GM21390 (cell line): Measurements from ENCODE around the gene NUCB1.

Source experiments
- ATAC-seq: cut with Tn5 transposase; IDR thresholded peaks from one replicate; pipeline ENCODE4 v1.9.1; 2021; ENCODE audit not compliant: unreplicated experiment

The NUCB1 gene

DNA sequence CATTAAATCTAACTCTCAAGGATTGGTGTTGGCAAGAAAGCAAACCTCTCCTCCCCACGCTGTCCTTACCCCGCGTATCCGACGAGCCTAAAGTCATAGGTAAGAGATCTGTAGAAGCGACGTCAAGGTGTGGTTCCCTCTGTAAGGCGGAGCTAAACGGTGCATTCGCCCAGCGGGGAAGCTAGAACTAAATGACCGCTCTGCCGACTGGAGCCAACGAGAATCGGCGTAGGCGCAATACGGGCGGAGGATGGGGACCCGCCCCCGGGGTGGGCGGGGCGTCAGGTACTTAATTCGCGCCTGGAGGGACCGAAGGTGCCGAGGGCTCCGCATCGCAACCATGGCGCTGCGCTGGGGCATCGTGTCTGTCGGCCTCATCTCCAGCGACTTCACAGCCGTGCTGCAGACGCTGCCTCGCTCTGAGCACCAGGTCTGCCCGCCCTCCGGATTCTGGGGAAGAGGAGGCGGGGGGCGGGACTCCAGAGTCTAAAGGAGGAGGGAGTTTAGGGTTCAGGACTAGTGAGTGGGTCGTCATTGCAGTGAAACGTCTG, 33.3 kb downstream of the NUCB1 start, which contains the start of gene DHDH:
Gene DHDH, plus strand, starts transcription at position 318 of the 551 bp plus-strand sequence. Its CDS starts 23 bp downstream, at position 341.
- peak; percentile 46 for ATAC-seq

DNA sequence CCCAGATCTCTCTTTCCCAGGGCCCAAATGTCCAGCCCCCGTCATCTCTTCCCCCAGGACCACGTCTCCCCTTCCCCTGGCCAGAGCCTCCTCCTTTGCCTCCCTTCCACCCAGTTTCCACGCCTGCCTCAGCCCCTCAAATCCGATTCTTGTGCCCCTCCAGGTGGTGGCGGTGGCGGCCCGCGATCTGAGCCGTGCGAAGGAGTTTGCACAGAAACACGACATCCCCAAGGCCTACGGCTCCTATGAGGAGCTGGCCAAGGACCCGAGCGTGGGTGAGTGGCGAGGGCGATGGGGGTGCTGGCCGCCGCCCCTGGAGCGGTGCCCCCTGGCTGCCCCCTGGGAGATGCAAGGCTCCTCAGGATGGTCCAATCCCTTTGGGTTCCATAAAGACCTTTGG, 34.7 kb downstream of the NUCB1 start:
- no peak for ATAC-seq

DNA sequence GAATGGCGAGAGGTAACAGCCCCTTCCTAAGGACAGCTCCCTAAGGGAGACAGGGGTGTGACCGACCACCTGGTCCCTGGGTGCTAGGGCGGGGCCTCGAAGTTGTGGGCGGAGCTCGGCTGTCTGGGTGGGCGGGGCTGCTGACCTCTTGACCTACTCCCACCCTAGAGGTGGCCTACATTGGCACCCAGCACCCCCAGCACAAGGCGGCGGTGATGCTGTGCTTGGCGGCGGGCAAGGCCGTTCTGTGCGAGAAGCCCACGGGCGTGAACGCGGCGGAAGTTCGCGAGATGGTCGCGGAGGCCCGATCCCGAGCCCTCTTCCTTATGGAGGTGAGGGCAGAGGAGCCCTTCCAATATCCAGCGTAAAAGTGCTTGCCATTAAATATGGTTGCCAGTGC, 35.8 kb downstream of the NUCB1 start:
- ATAC-seq = no peak

DNA sequence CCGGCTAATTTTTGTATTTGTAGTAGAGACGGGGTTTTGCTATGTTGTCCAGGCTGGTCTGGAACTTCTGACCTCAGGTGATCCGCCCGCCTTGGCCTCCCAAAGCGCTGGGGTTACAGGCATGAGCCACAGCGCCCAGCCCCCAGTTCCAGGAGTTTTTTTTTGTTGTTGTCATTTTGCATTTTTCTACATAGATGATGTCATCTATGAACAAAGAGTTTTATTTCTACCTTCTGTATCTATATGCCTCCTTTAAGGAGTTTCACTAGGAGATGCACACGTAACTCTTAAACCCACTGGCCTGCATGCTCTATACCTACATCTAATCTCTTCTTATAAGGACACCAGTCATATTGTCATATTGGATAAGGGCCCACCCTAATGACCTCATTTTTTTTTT, 38.1 kb downstream of the NUCB1 start:
- no peak for ATAC-seq

DNA sequence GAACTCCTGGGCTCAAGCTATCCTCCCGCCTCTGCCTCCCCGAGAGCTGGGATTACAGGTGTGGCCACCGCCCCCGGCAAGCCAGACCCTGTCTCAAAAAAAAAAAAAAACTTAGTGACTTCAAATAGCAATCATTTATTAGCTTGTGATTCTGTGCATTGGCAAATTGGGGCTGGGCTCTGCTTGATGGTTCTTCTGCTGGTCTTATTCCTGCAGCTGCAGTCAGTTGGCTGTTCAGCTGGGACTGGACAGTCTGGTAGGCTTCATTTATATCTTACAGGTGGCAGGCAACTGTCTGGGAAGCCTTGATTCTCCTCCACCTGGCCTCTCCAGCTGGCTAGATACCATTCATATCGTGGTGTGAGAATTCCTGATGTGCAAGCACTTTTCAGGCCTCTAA, 40.8 kb downstream of the NUCB1 start:
- no peak for ATAC-seq

DNA sequence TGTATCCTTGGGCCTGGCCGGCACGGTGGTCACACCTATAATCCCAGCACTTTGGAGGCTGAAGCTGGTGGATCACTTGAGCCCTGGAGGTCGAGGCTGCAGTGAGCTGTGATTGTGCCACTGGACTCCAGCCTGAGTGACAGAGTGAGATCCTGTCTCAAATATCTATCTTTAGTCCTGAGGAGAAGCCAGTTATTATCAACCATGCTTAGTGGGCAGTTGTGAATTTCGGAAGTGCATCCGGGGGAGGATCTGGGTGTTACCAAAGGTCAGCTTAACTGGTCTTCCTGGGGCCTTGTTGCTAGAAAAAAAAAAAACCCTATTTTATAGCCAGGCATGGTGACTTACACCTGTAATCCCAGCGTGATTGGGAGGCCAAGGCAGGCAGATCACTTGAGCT, 43.0 kb downstream of the NUCB1 start:
- ATAC-seq = no peak

DNA sequence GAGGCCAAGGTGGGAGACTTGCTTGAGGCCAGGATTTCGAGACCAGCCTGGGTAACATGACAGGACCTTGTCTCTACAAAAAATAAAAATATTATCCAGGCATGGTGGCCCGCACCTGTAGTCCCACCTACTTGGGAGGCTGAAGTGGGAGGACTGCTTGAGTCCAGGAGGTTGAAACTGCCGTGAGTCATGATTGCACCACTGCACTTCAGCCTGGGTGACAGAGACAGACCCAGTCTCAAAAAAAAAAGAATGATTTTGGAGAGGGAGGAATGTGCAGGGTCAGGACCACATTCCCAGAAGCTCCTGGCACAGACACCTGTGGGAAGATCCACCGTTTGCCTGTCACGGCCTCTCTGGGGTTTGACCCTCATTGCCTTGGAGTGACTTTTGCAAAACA, 45.3 kb downstream of the NUCB1 start:
- no peak for ATAC-seq

DNA sequence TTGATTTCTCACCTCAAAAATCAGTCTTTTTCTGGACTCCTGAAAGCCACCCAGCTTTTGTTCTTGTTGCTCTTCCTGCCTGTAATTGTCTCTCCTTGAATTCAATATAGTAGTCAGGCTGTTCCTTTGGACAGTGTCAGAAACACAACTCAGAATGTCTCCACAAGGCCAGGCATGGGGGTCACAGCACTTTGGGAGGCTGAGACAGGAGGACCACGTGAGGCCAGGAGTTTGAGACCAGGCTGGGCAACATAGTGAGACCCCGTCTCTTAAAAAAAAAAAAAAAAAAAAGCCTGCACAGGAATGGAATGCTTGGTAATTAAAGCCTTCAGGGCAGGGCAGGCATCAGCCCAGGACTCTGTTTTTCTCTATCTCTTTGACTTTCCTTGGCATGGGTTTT, 45.7 kb downstream of the NUCB1 start:
- no peak for ATAC-seq

DNA sequence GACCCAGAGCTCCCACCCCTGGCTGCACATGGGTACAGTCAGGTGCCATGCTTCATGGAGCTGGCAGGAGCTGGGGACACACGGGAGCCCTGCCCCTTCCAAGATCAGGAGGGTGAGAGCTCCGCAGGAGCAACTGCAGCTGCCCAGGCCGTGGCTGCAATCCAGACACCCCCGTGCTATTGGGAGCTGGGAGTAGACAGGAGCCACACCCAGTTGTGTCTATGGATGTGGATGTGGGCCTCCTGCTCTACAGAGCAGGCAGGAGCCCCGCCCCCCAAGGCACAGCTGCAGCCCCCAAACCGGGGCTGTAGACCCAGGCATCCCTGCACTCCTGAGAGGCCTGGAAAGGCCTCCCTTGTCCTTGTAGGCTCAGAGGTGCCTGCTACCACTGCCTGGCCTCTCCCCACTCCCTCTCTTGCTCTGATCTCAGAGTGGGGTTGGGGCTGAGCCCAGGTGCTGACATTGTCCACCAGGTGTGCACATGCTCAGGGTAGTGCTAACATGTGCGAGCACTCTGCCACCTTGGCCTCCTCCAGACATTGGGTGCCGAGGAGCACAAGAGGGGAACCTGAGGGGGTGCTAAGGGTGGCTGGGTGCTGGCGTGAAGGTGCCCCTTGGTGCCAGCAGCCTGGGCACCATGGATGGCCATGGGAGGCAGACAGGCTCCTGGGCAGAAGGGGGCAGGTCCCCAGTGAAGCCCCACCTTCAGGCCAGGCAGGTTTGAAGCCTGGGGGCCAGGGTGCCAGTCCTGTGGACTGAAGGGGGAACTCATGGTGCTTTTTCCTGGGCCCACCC, 46.5 kb downstream of the NUCB1 start:
- ATAC-seq = no peak

DNA sequence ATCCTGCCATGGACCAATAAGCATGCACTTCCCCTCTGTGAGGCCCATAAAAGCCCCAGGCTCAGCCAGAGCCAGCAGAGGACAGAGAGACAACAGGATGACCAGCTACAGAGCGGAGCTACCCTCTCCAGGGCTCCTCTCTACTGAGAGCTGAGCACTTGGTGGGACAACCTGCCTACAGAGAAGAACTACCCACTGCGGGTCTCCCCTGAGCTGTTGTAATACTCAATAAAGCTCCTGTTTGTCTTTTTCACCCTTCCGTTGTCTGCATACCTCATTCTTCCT, 47.1 kb downstream of the NUCB1 start:
- no peak for ATAC-seq

DNA sequence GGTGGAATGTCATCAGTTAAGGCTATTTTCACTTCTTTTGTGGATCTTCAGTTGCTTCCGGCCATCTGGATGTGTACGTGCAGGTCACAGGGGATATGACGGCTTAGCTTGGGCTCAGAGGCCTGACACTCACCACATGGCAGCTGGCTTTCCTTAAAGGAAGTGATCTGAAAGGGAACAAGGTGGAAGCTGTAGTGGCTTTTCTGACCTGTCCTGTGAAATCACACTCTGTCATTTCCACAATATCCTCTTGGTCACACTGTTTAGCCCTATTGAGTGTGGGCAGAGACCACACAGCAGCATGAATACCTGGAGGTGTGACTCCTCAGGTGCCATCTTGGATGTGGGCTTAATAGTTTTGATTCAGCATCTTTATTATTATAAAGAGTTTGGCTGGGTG, 50.0 kb downstream of the NUCB1 start:
- ATAC-seq = no peak

DNA sequence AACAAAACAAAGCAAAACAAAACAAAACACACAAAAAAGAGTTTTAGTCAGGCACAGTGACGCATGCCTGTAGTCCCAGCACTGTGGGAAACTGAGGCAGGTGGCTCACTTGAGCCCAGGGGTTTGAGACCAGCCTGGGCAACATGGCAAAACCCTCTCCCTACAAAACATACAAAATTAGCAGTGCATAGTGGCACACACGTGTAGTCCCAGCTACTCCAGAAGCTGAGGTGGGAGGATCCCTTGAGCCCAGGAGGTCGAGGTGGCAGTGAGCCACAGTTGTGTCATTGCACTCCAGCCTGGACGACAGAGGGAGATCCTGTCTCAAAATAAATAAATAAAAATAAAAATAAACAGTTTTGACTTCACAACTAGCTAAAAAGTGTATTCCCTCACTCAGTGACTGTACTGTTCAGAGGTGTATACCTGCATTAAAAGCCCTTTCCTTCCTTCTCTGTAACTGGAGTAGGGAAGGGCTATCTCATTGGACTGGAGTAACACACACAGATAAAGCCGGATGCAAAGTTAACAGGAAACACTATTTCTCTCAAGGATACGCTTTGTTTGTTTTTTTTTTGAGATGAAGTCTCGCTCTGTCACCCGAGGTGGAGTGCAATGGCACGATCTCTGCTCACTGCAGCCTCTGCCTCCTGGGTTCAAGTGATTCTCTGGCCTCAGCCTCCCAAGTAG, 50.9 kb downstream of the NUCB1 start:
- no peak for ATAC-seq

DNA sequence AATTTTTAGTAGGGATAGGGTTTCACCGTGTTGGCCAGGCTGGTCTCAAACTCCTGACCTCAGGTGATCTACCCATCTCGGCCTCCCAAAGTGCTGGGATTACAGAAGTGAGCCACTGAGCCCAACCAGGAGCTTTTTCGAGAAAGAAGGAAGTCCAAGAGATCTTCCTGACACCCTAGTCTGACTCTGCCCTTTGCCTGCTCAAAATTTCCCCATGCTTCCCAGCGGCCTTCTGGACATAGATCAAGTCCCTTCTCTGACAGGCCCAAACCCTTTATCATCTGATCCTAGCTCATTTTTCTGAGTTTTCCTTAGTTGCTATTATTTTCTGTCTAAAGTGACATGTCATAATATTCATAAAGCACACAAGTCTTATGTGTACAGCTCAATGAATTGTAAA, 53.0 kb downstream of the NUCB1 start:
- no peak for ATAC-seq

DNA sequence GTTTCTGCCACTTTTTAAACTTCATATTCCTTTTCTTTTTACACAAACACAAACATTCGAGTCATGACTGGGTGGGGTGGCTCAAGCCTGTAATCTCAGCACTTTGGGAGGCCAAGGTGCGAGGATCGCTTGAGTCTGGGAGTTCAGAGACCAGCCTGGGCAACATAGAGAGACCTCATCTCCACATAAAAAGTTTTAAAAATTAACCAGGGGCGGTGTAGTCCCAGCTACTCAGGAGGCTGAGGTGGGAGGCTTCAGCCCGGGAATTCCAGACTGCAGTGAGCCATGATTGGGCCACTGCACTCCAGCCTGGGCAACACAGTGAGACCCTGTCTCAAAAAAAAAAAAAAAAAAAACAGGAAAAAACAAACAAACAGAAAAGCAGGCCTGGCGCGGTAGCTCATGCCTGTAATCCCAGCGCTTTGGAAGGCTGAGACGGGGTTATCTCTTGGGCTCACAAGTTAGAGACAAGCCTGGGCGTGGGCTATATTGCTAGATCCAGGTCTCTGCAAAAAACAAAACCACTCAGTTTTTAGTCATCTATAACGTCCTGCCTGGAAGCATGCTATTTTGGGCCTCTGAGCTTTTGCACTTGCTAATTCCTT, 54.0 kb downstream of the NUCB1 start:
- ATAC-seq = no peak

DNA sequence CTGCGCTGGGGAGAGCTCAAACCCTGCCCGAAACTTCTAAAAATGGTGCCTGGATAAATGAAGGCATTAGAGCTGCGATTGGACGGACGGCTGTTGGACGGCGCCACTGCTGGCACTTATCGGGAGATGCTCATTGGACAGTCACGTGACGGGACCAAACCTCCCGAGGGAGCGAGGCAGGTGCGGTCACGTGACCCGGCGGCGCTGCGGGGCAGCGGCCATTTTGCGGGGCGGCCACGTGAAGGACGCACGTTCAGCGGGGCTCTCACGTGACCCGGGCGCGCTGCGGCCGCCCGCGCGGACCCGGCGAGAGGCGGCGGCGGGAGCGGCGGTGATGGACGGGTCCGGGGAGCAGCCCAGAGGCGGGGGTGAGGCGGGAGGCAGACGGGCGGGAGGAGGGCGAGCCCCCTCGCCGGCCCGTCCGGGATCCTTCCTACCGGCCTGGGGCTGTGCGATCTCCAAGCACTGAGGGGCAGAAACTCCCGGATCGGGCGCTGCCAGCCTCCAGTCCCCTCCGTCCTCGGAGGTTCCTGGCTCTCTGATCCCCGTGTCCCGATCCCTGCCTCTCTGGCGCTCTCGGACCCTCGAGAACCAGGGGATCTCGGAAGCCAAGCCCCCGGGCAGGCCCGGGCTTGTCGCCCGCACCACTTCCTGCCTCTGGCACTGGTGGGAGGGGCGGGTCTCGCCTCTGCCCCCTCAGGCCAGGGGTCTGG, 54.6 kb downstream of the NUCB1 start, which contains the start of gene BAX:
Gene BAX, plus strand, starts transcription at position 281 of the 713 bp plus-strand sequence. Its CDS starts 54 bp downstream, at position 335.
- ATAC-seq = peak; percentile 69

DNA sequence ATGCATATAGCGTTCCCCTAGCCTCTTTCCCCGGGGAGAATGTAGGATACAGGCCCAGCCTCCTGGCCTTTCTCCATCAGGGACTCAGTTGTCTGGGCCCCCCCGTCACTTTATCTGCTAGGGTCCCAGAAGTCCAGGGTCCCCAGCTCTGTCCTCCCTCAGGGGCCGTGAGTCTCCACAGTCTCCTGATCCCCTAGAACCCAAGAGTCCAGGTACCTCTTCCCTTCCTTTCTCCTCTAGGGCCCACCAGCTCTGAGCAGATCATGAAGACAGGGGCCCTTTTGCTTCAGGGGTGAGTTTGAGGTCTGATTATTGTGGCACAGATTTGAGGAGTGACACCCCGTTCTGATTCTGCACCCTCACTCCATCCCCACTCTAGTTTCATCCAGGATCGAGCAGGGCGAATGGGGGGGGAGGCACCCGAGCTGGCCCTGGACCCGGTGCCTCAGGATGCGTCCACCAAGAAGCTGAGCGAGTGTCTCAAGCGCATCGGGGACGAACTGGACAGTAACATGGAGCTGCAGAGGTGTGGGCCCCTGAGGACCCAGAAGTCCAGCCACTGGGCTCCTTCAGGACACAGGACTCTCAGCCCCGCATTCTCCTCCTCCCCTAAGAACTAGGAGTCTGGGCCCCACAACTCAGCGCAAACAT, 55.3 kb downstream of the NUCB1 start:
- no peak for ATAC-seq

DNA sequence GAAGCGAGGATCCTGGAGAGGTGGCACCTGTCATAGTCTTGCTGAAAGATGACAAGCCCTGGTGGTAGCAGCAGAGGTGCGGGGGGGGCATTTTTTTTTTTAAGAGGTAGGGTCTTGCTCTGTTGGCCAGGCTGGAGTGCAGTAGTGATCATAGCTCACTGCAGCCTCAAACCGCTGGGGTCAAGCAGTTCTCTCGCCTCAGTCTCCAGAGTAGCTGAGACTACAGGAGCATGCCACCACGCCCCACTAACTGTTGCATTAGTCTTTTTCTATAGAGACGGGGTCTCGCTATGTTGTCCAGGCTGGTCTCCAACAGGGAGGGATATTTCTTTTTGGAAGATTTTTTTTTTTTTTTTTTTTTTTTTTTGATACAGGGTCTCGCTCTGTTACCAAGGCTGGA, 57.9 kb downstream of the NUCB1 start:
- ATAC-seq = no peak

DNA sequence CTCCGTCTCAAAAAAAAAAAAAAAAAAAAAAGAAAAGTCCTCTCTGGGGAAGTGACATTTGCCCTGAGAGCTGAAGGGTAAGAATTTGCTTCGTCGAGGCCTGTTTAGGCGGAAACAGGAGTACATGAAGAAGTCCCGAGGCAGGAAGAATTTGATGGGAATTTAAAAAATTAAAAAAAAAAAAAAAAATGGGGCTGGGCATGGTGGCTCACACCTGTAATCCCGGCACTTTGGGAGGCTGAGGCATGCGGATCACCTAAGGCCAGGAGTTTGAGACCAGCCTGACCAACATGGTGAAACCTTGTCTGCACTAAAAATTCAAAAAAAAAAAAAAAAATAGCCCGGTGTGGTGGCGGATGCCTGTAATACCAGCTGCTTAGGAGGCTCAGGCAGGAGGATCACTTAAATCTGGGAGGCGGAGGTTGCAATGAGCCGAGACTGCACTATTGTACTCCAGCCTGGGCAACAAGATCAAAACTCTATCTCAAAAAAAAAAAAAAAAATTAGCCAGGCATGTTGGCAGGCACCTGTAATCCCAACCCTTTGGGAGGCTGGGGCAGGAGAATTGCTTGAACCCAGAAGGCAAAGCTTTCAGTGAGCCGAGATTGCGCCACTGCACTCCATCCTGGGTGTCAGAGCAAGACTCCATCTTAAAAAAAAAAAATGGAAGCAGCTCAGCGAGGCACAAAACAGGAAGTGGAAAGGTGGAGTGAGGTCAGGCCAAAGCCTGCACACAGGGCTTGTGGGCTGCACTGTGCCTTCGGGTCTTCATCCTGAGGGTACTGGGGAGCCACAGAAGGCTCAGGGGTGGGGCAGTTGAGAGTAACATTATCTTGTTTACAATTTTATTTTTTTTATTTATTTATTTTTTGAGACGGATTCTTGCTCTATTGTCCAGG, 59.5 kb downstream of the NUCB1 start:
- no peak for ATAC-seq

DNA sequence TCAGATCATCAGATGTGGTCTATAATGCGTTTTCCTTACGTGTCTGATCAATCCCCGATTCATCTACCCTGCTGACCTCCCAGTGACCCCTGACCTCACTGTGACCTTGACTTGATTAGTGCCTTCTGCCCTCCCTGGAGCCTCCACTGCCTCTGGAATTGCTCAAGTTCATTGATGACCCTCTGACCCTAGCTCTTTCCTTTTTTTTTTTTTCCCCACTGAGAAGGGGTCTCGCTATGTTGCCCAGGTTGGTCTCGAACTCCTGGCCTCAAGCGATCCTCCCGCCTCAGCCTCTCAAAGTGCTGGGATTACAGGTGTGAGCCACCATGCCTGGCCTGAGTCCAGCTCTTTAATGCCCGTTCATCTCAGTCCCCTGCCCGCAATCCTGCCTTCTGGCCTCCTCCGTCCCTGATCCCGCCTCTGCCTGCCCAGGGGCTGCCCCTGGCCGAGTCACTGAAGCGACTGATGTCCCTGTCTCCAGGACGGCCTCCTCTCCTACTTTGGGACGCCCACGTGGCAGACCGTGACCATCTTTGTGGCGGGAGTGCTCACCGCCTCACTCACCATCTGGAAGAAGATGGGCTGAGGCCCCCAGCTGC, 61.0 kb downstream of the NUCB1 start:
- no peak for ATAC-seq
